Stimulated activated CD4-positive, alpha-beta T cell treated with anti-CD3 and anti-CD28 coated beads, Interleukin-12 subunit alpha, Interleukin-12 subunit beta, amount 100 ng/mL, for 4 hours (primary cell): ENCODE data around the gene KAT2B.
"Not testable (repeated sequence)": the region's sequence is repeated elsewhere in the genome, so short reads cannot be mapped to it uniquely, and the experiment has no call there.

Experiments used
- DNase-seq: peaks from one replicate; pipeline ENCODE4 v3.0.0-alpha.2; 2020

The KAT2B gene

GRCh38 chr3:20039765-20040547 lies at the start of gene KAT2B:
TSS of gene KAT2B (plus strand) at chr3:20040446. CDS start at chr3:20040478, 32 bp downstream.
- DNase-seq = peak; percentile 77

- DNase-seq = no peak
Measured at GRCh38 chr3:19994796-19995195, 45.5 kb upstream of the KAT2B start.

- DNase-seq = no peak
Measured at GRCh38 chr3:19997502-19997901, 42.7 kb upstream of the KAT2B start.

GRCh38 chr3:20001932-20002331 lies 38.3 kb upstream of the KAT2B start:
- no peak for DNase-seq

GRCh38 chr3:20007960-20008359 lies 32.3 kb upstream of the KAT2B start:
- DNase-seq = no peak

- no peak for DNase-seq
Measured at GRCh38 chr3:20008646-20009045, 31.6 kb upstream of the KAT2B start.

GRCh38 chr3:20012164-20012563 lies 28.1 kb upstream of the KAT2B start, which contains the start of gene PP2D1:
TSS of gene PP2D1 (minus strand) at chr3:20012264. CDS start at chr3:20012072, 192 bp downstream.
- DNase-seq = no peak

- no peak for DNase-seq
Measured at GRCh38 chr3:20013396-20013795, 26.9 kb upstream of the KAT2B start.

GRCh38 chr3:20015525-20015924 lies 24.7 kb upstream of the KAT2B start:
- no peak for DNase-seq

- not testable (repeated sequence) for DNase-seq
Measured at GRCh38 chr3:20016076-20016475, 24.2 kb upstream of the KAT2B start.

GRCh38 chr3:20022954-20023622 lies 17.2 kb upstream of the KAT2B start:
- DNase-seq = no peak

- no peak for DNase-seq
Measured at GRCh38 chr3:20023623-20024405, 16.4 kb upstream of the KAT2B start.

- no peak for DNase-seq
Measured at GRCh38 chr3:20027136-20027535, 13.1 kb upstream of the KAT2B start.

GRCh38 chr3:20028905-20029331 lies 11.3 kb upstream of the KAT2B start:
- DNase-seq = no peak

GRCh38 chr3:20031939-20032338 lies 8.3 kb upstream of the KAT2B start:
- DNase-seq = not testable (repeated sequence)

GRCh38 chr3:20035019-20035418 lies 5.2 kb upstream of the KAT2B start:
- DNase-seq = no peak

GRCh38 chr3:20037255-20037996 lies 2.8 kb upstream of the KAT2B start:
- DNase-seq = no peak

- DNase-seq = no peak
Measured at GRCh38 chr3:20038699-20039465, 1.4 kb upstream of the KAT2B start.

GRCh38 chr3:20039466-20039764 lies 831 bp upstream of the KAT2B start:
- no peak for DNase-seq

GRCh38 chr3:20040548-20041196 lies 426 bp downstream of the KAT2B start:
- peak; percentile 58 for DNase-seq

- peak; percentile 68 for DNase-seq
Measured at GRCh38 chr3:20041197-20041780, 1.0 kb downstream of the KAT2B start.
